Omental fat pad (tissue), 4 donors: Measurements from ENCODE around the gene FAAP20. TPM values are rescaled to one million over a fixed set of nuclear protein-coding genes. Genes with fewer than 3 reads are reported as not detected.

Source experiments
- ATAC-seq: fragments of 150-250 bp; one replicate; pipeline ENCODE4 v1.9.1; 2016; ENCODE audit warnings: mild to moderate bottlenecking, moderate library complexity; ENCODE audit not compliant: low FRiP score
- DNase-seq: peaks from one replicate; pipeline ENCODE4 v3.0.0-alpha.2; 2019; ENCODE audit warnings: low spot score
- total RNA-seq, 4 donors: library from RNA; depleted of rRNA; stranded (reverse); fragments of >200 nt; gene quantifications; one replicate each; pipeline ENCODE4 v1.1.0, GENCODE V29; 2016
- TF ChIP-seq, protein P1 (sequence below), 3 donors: fragments of 450-650 bp; IDR thresholded peaks; one replicate each; pipeline ENCODE4 v1.5.1; 2016 to 2017; ENCODE audit warnings: antibody characterized with exemption in 3 of 3, mild to moderate bottlenecking in 3 of 3, moderate library complexity in 2 of 3

The FAAP20 gene
- total RNA-seq, 4 donors from 2014 or later = 14.2 to 24.9 (median 21.8) TPM

DNA sequence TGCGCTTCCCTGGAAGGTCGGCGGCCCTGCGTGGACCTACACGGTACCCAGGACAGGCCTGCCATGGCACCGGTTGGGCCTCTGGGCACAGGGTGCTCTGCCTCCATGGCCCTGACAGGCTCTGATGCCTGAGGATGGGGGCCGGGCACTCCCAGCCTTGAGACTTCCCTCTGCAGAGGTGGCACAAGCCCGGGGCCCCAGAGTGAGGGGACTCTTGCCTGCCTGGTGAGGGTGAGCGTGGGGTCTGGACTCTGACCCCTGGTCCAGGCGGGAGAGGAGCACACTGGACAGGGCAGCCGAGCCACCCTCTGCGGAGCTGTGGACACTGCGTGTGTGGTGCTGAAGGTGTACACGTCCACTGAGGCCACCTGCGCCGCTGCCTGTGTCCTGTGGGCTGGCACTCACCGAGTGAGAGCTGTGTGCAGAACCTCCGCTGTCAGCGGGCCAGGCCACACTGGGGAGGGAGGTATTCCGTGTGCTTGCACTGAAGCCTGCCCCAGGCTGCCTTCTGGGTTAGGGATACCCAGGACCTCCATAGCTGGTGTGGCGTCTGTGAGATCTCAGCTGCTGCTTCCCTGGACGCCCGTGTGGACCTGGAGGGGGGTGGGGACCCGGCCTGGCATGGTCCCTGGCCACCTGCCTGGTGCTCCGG lies 43.9 kb upstream of the FAAP20 start:
- TF ChIP-seq, protein P1, sequence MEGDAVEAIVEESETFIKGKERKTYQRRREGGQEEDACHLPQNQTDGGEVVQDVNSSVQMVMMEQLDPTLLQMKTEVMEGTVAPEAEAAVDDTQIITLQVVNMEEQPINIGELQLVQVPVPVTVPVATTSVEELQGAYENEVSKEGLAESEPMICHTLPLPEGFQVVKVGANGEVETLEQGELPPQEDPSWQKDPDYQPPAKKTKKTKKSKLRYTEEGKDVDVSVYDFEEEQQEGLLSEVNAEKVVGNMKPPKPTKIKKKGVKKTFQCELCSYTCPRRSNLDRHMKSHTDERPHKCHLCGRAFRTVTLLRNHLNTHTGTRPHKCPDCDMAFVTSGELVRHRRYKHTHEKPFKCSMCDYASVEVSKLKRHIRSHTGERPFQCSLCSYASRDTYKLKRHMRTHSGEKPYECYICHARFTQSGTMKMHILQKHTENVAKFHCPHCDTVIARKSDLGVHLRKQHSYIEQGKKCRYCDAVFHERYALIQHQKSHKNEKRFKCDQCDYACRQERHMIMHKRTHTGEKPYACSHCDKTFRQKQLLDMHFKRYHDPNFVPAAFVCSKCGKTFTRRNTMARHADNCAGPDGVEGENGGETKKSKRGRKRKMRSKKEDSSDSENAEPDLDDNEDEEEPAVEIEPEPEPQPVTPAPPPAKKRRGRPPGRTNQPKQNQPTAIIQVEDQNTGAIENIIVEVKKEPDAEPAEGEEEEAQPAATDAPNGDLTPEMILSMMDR (IDR thresholded peaks at IDR 0.05) = no peak
- DNase-seq (no peak), ATAC-seq (no peak)

DNA sequence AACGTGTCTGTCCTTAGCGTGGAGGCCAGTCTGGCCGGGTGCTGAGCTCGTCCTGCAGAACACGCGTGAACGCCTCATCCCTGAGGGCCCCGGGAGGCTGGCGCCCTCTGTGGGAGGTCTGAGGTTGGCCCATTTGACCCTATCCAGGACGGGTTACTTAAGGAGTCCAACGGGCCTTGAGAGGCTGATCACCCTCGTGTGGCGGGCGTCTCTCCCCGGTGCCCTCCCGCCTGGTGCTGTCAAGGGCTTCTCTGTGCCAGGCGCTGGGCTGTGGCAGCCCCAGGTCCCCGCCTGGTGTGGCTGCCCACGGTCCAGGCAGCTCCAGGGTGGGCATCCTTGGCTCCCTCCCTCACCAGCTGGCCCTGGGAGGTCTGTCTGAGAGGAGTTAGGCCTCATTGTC lies 43.2 kb upstream of the FAAP20 start:
- DNase-seq (no peak), ATAC-seq (no peak)
- TF ChIP-seq, protein P1 (IDR thresholded peaks at IDR 0.05) = no peak

DNA sequence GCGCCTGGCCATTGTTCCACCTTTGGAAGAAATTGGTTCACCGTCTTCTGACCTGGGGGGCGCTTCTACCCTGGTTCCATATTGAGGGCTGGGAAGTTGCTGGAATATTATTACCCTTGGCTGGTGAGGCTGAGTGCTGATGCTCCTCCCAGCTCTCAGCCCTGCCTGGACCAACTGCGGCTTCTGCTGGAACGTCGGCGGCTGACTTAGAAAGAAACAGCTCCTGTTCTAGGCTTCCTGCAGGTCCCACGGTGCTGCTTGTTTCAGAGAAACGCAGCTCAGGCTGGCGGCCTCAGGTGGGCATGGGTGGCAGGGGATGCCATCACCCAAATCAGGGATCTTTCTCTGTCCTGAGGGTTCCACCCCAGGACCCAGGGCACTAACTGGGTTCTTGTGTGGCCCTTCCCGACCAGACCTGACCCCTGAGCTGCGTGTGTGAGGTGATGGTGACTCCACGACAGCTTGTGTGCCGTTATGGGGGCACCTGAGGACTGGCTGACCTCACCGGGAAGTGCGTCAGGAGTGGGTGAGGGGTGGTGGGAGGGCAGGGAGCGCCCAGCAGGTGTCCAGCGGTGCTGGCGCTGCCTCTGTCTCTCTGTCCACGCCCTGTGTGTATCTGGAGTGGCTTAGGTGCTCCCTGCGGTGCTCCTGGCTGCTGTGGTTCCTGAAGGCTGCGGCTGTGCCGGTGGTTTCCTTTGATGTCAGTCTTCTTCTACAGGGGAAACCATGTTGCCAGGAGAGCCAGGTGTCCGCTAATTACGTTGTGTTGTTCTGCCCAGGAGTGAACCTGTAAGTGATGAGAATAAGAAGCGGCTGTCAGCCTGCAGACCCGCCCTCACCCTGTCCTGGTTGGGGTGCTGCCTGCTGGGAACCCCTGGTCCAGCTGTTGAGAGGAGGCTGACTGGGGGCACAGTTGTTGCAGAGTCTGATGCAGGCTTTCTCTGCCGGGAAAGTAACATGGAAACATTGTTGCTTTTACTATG lies 42.4 kb upstream of the FAAP20 start:
- TF ChIP-seq, protein P1 (IDR thresholded peaks at IDR 0.05) = no peak
- ATAC-seq = no peak

DNA sequence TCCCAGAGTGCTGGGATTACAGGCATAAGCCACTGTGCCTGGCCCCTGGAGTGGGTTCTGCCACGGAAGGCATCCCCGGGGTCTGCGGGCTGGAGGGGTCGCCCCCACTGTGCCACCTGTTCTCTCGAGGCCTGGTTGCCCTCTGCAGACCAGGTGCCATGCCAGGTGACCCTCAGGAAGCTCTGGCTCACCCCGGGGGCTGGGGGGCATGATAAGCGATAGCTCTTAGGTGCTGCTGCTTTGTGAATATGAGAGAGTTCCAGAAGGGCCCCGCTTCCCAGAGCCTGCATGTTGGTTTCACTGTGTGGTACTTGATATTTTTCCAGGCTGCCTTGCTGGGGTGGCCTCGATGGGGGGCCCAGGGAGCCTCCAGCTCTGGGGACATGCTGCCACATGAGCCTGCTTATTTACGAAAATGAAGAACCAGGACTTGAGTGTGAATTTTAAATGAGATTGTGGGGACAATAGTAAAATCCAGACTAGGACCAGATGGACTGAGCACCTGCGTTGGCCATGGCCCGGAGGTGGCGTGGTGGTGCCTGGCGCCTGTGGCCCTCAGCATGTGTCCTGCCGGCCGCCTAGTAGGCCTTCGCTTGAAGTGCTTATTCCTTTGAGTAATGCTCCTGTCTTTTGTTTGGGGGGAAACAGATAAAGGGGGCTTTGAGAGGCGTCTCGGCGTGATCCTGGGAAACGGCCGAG lies 40.9 kb upstream of the FAAP20 start:
- TF ChIP-seq, protein P1 (IDR thresholded peaks at IDR 0.05) = no peak
- ATAC-seq = no peak
- no peak for DNase-seq

More for the DNA sequence above, 42.4 kb upstream of the FAAP20 start:
- DNase-seq = no peak

DNA sequence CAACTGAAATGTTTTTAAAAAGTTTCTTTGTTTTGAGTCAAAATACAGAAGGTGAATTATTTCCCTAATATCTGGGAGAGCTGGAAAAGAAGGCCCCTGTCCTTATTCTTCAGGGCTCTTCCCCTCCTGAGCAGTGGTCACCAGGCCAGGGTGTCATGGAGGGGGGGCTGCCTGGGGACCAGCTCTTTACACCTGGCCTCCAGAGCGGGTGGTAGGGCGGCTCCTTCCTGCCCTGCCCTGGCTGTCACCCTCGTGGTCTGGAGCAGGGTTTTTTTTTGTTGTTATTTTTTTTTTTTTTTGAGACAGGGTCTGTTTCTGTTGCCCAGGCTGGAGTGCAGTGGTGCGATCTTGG lies 40.2 kb upstream of the FAAP20 start:
- TF ChIP-seq, protein P1 (IDR thresholded peaks at IDR 0.05) = no peak

DNA sequence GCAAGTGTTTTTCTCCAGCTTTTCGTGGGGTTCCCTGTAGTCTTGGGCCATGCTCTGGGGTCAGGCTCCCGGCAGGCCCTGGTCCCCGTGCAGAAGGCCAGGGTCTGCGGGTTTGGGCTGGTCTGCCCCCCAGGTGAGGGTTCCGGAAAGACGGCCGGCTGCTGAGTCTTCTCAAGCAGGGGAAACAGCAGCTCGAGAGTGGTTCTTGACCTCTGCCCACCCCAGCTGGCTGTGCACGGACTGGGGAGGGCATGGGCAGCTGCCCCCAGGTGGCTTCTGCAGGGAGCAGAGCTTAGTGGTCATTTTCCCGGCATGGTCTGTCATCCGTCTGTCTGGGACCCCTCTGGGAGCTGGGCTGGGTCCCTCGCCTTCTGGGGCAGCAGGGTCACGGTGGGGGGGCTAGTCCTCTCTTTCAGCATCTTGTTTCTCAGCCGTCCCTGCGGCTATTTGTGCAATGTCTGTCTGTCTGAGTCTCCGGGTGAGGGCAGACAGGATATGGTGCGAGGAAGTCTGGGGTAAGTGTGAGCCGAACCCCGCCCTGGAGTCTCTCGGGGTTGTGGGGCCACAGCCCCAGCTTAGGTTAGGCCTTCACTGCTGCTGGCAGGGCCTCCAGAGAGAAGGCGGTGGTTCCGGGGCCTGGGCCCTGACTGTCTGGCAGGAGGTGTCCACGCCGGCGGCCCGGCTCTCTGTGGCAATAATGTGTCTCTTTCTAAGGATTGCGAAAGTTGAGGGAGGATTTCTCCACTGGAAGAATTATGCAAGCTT lies 39.6 kb upstream of the FAAP20 start:
- TF ChIP-seq, protein P1 (IDR thresholded peaks at IDR 0.05) = no peak
- ATAC-seq (peak; percentile 69), DNase-seq (peak; percentile 62)

More for the DNA sequence above, 40.2 kb upstream of the FAAP20 start:
- DNase-seq (no peak), ATAC-seq (no peak)
